Stomach (tissue), 9 donors: ENCODE measurements around the gene GLYR1. TPM values are rescaled to one million over a fixed set of nuclear protein-coding genes. Genes with fewer than 3 reads are reported as not detected.
A peak's percentile ranks its signal among the peaks of the same experiment; 100 is the strongest.

Experiments used
- DNase-seq, 2 donors: peaks; one replicate each; pipeline versions ENCODE4 v3.0.0 to v3.0.0-alpha.2; 2013 to 2019
- H3K27ac ChIP-seq, 5 donors: fragments of 200-600 bp in 4 of 5; sonication (generic) in 4 of 5; one replicate each; pipeline ENCODE4 v1.5.1; 2013 to 2019; ENCODE audit warnings: mild to moderate bottlenecking in 1 of 5, moderate library complexity in 1 of 5
- H3K27me3 ChIP-seq, 3 donors: fragments of 200-600 bp; sonication (generic); one replicate each; pipeline ENCODE4 v1.5.1; 2017 to 2019; ENCODE audit warnings: mixed run types in 1 of 3
- H3K36me3 ChIP-seq, 4 donors: fragments of 200-600 bp; sonication (generic); 1 replicate in 3 of 4; 2 replicates in 1 of 4; pipeline ENCODE4 v1.5.1; 2016 to 2019
- H3K4me1 ChIP-seq, 4 donors: fragments of 200-600 bp; sonication (generic); one replicate each; pipeline ENCODE4 v1.5.1; 2016 to 2019
- H3K4me3 ChIP-seq, 4 donors: fragments of 200-600 bp; sonication (generic) in 3 of 4; one replicate each; pipeline ENCODE4 v1.5.1; 2016 to 2019; ENCODE audit warnings: mild to moderate bottlenecking in 1 of 4
- H3K9me3 ChIP-seq, 4 donors: fragments of 200-600 bp; sonication (generic); one replicate each; pipeline ENCODE4 v1.5.1; 2016 to 2019
- CTCF ChIP-seq, 7 experiments: fragments of 450-650 bp in 4 of 7; fragments of 200-600 bp in 3 of 7; sonication (generic) in 3 of 7; IDR thresholded peaks; one replicate each; pipeline ENCODE4 v1.5.1; 2016 to 2019; ENCODE audit warnings: antibody characterized with exemption in 7 of 7, control low read depth in 2 of 7, mild to moderate bottlenecking in 1 of 7
- EP300 ChIP-seq: sonication (generic); formaldehyde crosslinking; IDR thresholded peaks from one replicate; pipeline ENCODE4 v1.6.1; 2017; ENCODE audit warnings: antibody characterized with exemption
- POLR2A ChIP-seq, 4 donors: fragments of 450-650 bp; IDR thresholded peaks; one replicate each; pipeline ENCODE4 v1.6.1; 2016; ENCODE audit warnings: antibody characterized with exemption in 4 of 4, control low read depth in 2 of 4, mild to moderate bottlenecking in 1 of 4, moderate library complexity in 1 of 4
- POLR2AphosphoS5 ChIP-seq, 3 donors: sonication (generic); formaldehyde crosslinking; IDR thresholded peaks; one replicate each; pipeline ENCODE4 v1.6.1; 2016; ENCODE audit warnings: antibody characterized with exemption in 3 of 3
- WGBS, 5 donors: extraction: QIAGEN DNeasy Blood & Tissue Kit in 3 of 5; methylation state at CpG; one replicate each; pipeline versions ENCODE4 v1.1.5 to v1.1.7; 2013 to 2018; 5-methylcytosine and 5-hydroxymethylcytosine counted together
- intact Hi-C: fragments of 100-400 bp; cut with DNase I; formaldehyde crosslinking; loops from one replicate; pipeline ENCODE4 v1.15.1; 2023; ENCODE audit warnings: low total_unique reads
- polyA plus RNA-seq, 3 donors: library from polyadenylated mRNA; stranded (reverse); fragments of 200-250 nt; gene quantifications; one replicate each; pipeline ENCODE4 v1.2.3, GENCODE V29; 2013
- total RNA-seq, 5 donors: library from RNA; depleted of rRNA; stranded (reverse); fragments of >200 nt; gene quantifications; one replicate each; pipeline versions ENCODE4 v1.1.0 to v1.2.3, GENCODE V29; 2014 to 2016
- donor health status: healthy with polysubstance abuse.
- donor health status: Bipolar disorder and iron deficiency.
- donor health status: healthy.

Gene GLYR1
- total and polyA plus RNA-seq, 8 donors = 29.3 to 187 (median 62.8) TPM

- peaks cover 19 to 93% (median 89%) of the 10 kb centered on the region in 4 donors for H3K36me3 ChIP-seq
- WGBS, 5 donors = 87 to 98% (median 91%) methylated on average over 18 to 22 of the region's 22 CpGs
- intact Hi-C loops = no loop called here
Observed at GRCh38 chr16:4894276-4895150, 47.4 kb upstream of the GLYR1 start.

GRCh38 chr16:4893103-4893862 lies 46.2 kb upstream of the GLYR1 start:
- WGBS, 5 donors = 86 to 92% (median 91%) methylated on average over 22 to 26 of the region's 26 CpGs
- H3K9me3 ChIP-seq = no peaks in the 10 kb centered on the region
- peaks cover 13 to 89% (median 86%) of the 10 kb centered on the region in 4 donors for H3K36me3 ChIP-seq
- intact Hi-C loops = no loop called here
- DNase-seq = no peak
- H3K4me1 ChIP-seq = peaks cover 0 to 15% (median 5%) of the 10 kb centered on the region in 4 donors
- no peak overlapping the region for H3K4me3 ChIP-seq
- H3K27ac ChIP-seq = no peak overlapping the region
- TF ChIP-seq POLR2AphosphoS5 (IDR thresholded peaks at IDR 0.05) (no peak), EP300 (no peak), POLR2A (IDR thresholded peaks at IDR 0.05) (no peak), CTCF (IDR thresholded peaks at IDR 0.05) (no peak)
- no peaks in the 10 kb centered on the region for H3K27me3 ChIP-seq

More at GRCh38 chr16:4894276-4895150, 47.4 kb upstream of the GLYR1 start:
- Histone ChIP-seq H3K27ac (no peak overlapping the region), H3K4me3 (no peak overlapping the region), H3K4me1 (peaks cover 0 to 15% (median 5%) of the 10 kb centered on the region in 4 donors), H3K27me3 (no peaks in the 10 kb centered on the region), H3K9me3 (peaks cover 0 to 7% (median 2%) of the 10 kb centered on the region in 4 donors)
- TF ChIP-seq CTCF (IDR thresholded peaks at IDR 0.05) (no peak), POLR2A (IDR thresholded peaks at IDR 0.05) (no peak), POLR2AphosphoS5 (IDR thresholded peaks at IDR 0.05) (no peak), EP300 (no peak)
- no peak for DNase-seq

- no peak for TF ChIP-seq POLR2AphosphoS5 (IDR thresholded peaks at IDR 0.05)
- TF ChIP-seq EP300 = no peak
- no peak for TF ChIP-seq CTCF (IDR thresholded peaks at IDR 0.05)
- no peak for TF ChIP-seq POLR2A (IDR thresholded peaks at IDR 0.05)
- intact Hi-C loops = no loop called here
- no peaks in the 10 kb centered on the region for H3K9me3 ChIP-seq
- H3K27me3 ChIP-seq = no peaks in the 10 kb centered on the region
- peaks cover 20 to 90% (median 88%) of the 10 kb centered on the region in 4 donors for H3K36me3 ChIP-seq
- DNase-seq = peak in 1 of 2 donors; percentile 63
- peaks cover 0 to 15% (median 5%) of the 10 kb centered on the region in 4 donors for H3K4me1 ChIP-seq
- 37 to 52% (median 48%) methylated on average over 14 to 23 of the region's 23 CpGs for WGBS, 5 donors
- no peak overlapping the region for H3K27ac ChIP-seq
- H3K4me3 ChIP-seq = no peak overlapping the region
Observed at GRCh38 chr16:4892361-4893102, 45.4 kb upstream of the GLYR1 start.

GRCh38 chr16:4891886-4892216 lies 44.8 kb upstream of the GLYR1 start:
- WGBS, 5 donors = 63 to 77% (median 74%) methylated on average over 12 of the region's 12 CpGs; no CpG with 5 or more reads in 1 of the 5 donors
- TF ChIP-seq EP300 = no peak
- no peak for TF ChIP-seq POLR2AphosphoS5 (IDR thresholded peaks at IDR 0.05)
- TF ChIP-seq CTCF (IDR thresholded peaks at IDR 0.05) = no peak
- TF ChIP-seq POLR2A (IDR thresholded peaks at IDR 0.05) = no peak
- H3K36me3 ChIP-seq = peaks cover 27 to 96% (median 90%) of the 10 kb centered on the region in 4 donors
- no peaks in the 10 kb centered on the region for H3K27me3 ChIP-seq
- intact Hi-C loops = no loop called here
- H3K9me3 ChIP-seq = no peaks in the 10 kb centered on the region
- no peak overlapping the region for H3K27ac ChIP-seq
- no peak for DNase-seq
- peaks cover 0 to 15% (median 5%) of the 10 kb centered on the region in 4 donors for H3K4me1 ChIP-seq
- H3K4me3 ChIP-seq = no peak overlapping the region
